Endothelial cell of umbilical vein (primary cell): Measurements from ENCODE around the gene CAMTA1. TPM values are rescaled to one million over a fixed set of nuclear protein-coding genes. Genes with fewer than 3 reads are reported as not detected.

Experiments used
- BruUV-seq: library from RNA; stranded (reverse); fragments of 400-500 nt; replicated peaks from 2 replicates; lab custom pipeline; 2021; lab: Mats Ljungman, UMichigan
- CTCF ChIA-PET: fragments of 300-600, 350-600 bp; sonication (Branson Sonifier 250); formaldehyde crosslinking; loops from one replicate; lab custom pipeline; 2021; ENCODE audit warnings: antibody characterized with exemption, inconsistent platforms; lab: Charles Lee
- POLR2A ChIA-PET: fragments of 300-600, 350-600 bp; sonication (Branson Sonifier 250); formaldehyde crosslinking; loops from one replicate; lab custom pipeline; 2021; ENCODE audit warnings: antibody characterized with exemption, inconsistent platforms; lab: Charles Lee
- DNase-seq: peaks from one replicate; pipeline ENCODE4 v3.0.0-alpha.2; 2011; ENCODE audit warnings: low read depth, low spot score
- FAIRE-seq: peaks from 2 replicates; lab custom pipeline; 2011; peaks lifted over from hg19 to GRCh38; lab: Jason Lieb, UNC
- H2AFZ ChIP-seq: 2 replicates; pipeline ENCODE4 v1.6.0; 2012; ENCODE audit warnings: low read depth, low read length, control low read depth, inconsistent platforms
- H3K27ac ChIP-seq: 2 replicates; pipeline ENCODE4 v1.5.1; 2011; ENCODE audit warnings: low read depth, mild to moderate bottlenecking, control low read depth, low read length, moderate library complexity; ENCODE audit not compliant: insufficient read depth
- H3K27me3 ChIP-seq, 2 experiments: 2 replicates each; pipeline versions ENCODE4 v1.6.0 to v1.6.1; 2011; ENCODE audit warnings: low read length in 2 of 2, mixed read lengths in 1 of 2; ENCODE audit not compliant: control insufficient read depth in 2 of 2, insufficient read depth in 2 of 2
- H3K36me3 ChIP-seq, 2 experiments: 2 replicates in 1 of 2; 3 replicates in 1 of 2; pipeline ENCODE4 v1.5.1; 2011; ENCODE audit warnings: low read length in 2 of 2, mild to moderate bottlenecking in 1 of 2, moderate library complexity in 1 of 2; ENCODE audit not compliant: control insufficient read depth in 2 of 2, insufficient read depth in 2 of 2; ENCODE audit errors: extremely low read depth in 1 of 2
- H3K4me1 ChIP-seq: 3 replicates; pipeline ENCODE4 v1.5.1; 2011; ENCODE audit warnings: mild to moderate bottlenecking, low read length; ENCODE audit not compliant: control insufficient read depth, insufficient read depth; ENCODE audit errors: extremely low read depth
- H3K4me2 ChIP-seq: 2 replicates; pipeline ENCODE4 v1.6.1; 2011; ENCODE audit warnings: low read length, control low read depth, mixed read lengths; ENCODE audit not compliant: insufficient read depth
- H3K4me3 ChIP-seq, 3 experiments: fragments of 200-600 bp in 1 of 3; sonication (generic), shearing (Covaris generic) in 1 of 3; replicated peaks in 1 of 3; 2 replicates each; pipeline ENCODE4 v1.5.1; 2011 to 2016; ENCODE audit warnings: control low read depth in 3 of 3, low read length in 3 of 3, mild to moderate bottlenecking in 2 of 3, inconsistent platforms in 1 of 3, low read depth in 1 of 3, moderate library complexity in 1 of 3; ENCODE audit not compliant: insufficient read depth in 1 of 3
- H3K79me2 ChIP-seq: 2 replicates; pipeline ENCODE4 v1.6.0; 2012; ENCODE audit warnings: low read length, inconsistent platforms; ENCODE audit not compliant: control insufficient read depth, insufficient read depth
- H3K9ac ChIP-seq: replicated peaks from 2 replicates; pipeline ENCODE3; 2011; ENCODE audit warnings: low read length, control low read depth; ENCODE audit not compliant: insufficient read depth; ENCODE audit errors: extremely low read depth
- H3K9me1 ChIP-seq: replicated peaks from 3 replicates; pipeline ENCODE4 v1.6.0; 2011; ENCODE audit warnings: mild to moderate bottlenecking, low read length; ENCODE audit not compliant: control insufficient read depth, insufficient read depth; ENCODE audit errors: extremely low read depth
- H3K9me3 ChIP-seq: replicated peaks from 2 replicates; pipeline ENCODE4 v1.5.1; 2012; ENCODE audit warnings: low read length, inconsistent platforms; ENCODE audit not compliant: control insufficient read depth, insufficient read depth
- H4K20me1 ChIP-seq: replicated peaks from 2 replicates; pipeline ENCODE3; 2011; ENCODE audit warnings: mild to moderate bottlenecking, low read length; ENCODE audit not compliant: control insufficient read depth, insufficient read depth; ENCODE audit errors: extremely low read depth
- FOS ChIP-seq: IDR thresholded peaks from 2 replicates; pipeline ENCODE4 v1.6.1; 2011; ENCODE audit warnings: mild to moderate bottlenecking, low read length, moderate library complexity, borderline replicate concordance; ENCODE audit not compliant: insufficient read depth
- GATA2 ChIP-seq: IDR thresholded peaks from 2 replicates; pipeline ENCODE4 v1.7.0; 2011; ENCODE audit warnings: low read depth, mild to moderate bottlenecking, moderate library complexity, mixed read lengths, low read length; ENCODE audit not compliant: insufficient read length, insufficient read depth
- MYC ChIP-seq: IDR thresholded peaks from one replicate; pipeline ENCODE4 v1.6.1; 2011; ENCODE audit warnings: mild to moderate bottlenecking, low read depth, low read length
- POLR2AphosphoS5 ChIP-seq: IDR thresholded peaks from 2 replicates; pipeline ENCODE4 v1.6.1; 2012; ENCODE audit warnings: low read depth, mild to moderate bottlenecking, control low read depth, low read length, moderate library complexity; ENCODE audit not compliant: insufficient read depth
- dilution Hi-C: fragments of 300-500 bp; cut with MboI; formaldehyde crosslinking; loops from one replicate; pipeline ENCODE4 v1.15.0; 2019; ENCODE audit warnings: low sequenced_read_pairs; ENCODE audit not compliant: extremely low pct_ligation_motif_present
- intact Hi-C: fragments of 100-400 bp; cut with micrococcal nuclease; formaldehyde crosslinking; loops from one replicate; pipeline ENCODE4 v1.10.0; 2022
- polyA plus RNA-seq, 4 experiments: library from polyadenylated mRNA; depleted of rRNA in 3 of 4; stranded (reverse) in 3 of 4; unstranded in 1 of 4; fragments of >200 nt; gene quantifications; 2 replicates each; pipeline versions ENCODE4 v1.2.1 to v1.2.3, GENCODE V29; 2011 to 2012; ENCODE audit warnings: missing spikeins in 1 of 4
- total RNA-seq: library from RNA; stranded (reverse); gene quantifications from 2 replicates; pipeline ENCODE4 v1.2.3, GENCODE V29; 2021
- TF ChIP-seq, protein P1 (sequence below), 2 donors: IDR thresholded peaks; 1 replicate in 1 of 2; 2 replicates in 1 of 2; pipeline ENCODE4 v1.5.1; 2011; ENCODE audit warnings: low read length in 2 of 2, mild to moderate bottlenecking in 2 of 2, moderate library complexity in 2 of 2, control low read depth in 1 of 2, inconsistent platforms in 1 of 2, low read depth in 1 of 2; ENCODE audit not compliant: insufficient read depth in 1 of 2; ENCODE audit errors: extremely low read depth in 1 of 2
- TF ChIP-seq, protein P2 (sequence below): IDR thresholded peaks from 2 replicates; pipeline ENCODE4 v1.6.1; 2011; ENCODE audit not compliant: insufficient read depth, insufficient read length

CAMTA1 gene
- total and polyA plus RNA-seq, 2 donors (not counting 3 experiments of a cell fraction or from before 2014, with no cell fraction given) = 50.8 to 92.7 TPM

DNA sequence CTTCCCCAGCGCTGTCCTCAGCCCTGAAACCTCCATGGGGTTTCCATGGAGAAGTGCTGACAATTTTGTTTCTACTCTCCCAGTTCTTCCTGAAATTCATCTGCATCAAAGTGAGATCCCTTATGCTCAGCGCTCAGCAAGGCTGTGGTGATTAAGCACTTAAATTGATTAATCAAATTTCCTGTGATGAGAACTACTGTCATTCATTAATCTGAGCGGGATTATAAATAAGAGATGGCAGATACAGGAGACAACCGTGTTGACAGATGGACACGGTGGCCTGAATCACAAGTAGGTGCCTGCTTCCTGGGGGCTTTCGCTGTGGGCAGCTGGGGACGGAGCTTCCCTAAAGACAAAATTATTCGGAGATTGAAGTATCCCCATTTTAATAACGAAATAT is 656.8 kb downstream of the CAMTA1 start:
- Histone ChIP-seq H3K79me2 (no peaks in the 10 kb centered on the region), H3K9me1 (no peaks in the 10 kb centered on the region), H3K36me3 (no peaks in the 10 kb centered on the region), H3K9me3 (no peaks in the 10 kb centered on the region), H3K4me1 (no peaks in the 10 kb centered on the region), H3K27ac (no peak overlapping the region), H3K27me3 (no peaks in the 10 kb centered on the region), H3K4me3 (no peak overlapping the region), H4K20me1 (no peaks in the 10 kb centered on the region), H3K4me2 (no peak overlapping the region), H2AFZ (no peak overlapping the region), H3K9ac (no peak overlapping the region)
- intact Hi-C loops = no loop called here
- TF ChIP-seq MYC (no peak), FOS (no peak), POLR2AphosphoS5 (no peak), GATA2 (no peak)
- TF ChIP-seq, protein P1, sequence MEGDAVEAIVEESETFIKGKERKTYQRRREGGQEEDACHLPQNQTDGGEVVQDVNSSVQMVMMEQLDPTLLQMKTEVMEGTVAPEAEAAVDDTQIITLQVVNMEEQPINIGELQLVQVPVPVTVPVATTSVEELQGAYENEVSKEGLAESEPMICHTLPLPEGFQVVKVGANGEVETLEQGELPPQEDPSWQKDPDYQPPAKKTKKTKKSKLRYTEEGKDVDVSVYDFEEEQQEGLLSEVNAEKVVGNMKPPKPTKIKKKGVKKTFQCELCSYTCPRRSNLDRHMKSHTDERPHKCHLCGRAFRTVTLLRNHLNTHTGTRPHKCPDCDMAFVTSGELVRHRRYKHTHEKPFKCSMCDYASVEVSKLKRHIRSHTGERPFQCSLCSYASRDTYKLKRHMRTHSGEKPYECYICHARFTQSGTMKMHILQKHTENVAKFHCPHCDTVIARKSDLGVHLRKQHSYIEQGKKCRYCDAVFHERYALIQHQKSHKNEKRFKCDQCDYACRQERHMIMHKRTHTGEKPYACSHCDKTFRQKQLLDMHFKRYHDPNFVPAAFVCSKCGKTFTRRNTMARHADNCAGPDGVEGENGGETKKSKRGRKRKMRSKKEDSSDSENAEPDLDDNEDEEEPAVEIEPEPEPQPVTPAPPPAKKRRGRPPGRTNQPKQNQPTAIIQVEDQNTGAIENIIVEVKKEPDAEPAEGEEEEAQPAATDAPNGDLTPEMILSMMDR (IDR thresholded peaks at IDR 0.05; ENCODE audit: extremely low read depth in 1 of 2, insufficient read depth in 1 of 2, low read depth in 1 of 2, low read length in 2 of 2) = no peak
- TF ChIP-seq, protein P2, sequence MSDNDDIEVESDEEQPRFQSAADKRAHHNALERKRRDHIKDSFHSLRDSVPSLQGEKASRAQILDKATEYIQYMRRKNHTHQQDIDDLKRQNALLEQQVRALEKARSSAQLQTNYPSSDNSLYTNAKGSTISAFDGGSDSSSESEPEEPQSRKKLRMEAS = no peak
- dilution Hi-C loops = no loop called here
- ChIA-PET CTCF (no interaction called here), POLR2A (no interaction called here)
- no TSS peak for BruUV-seq
- DNase-seq (no peak), FAIRE-seq (no peak)
